ENCODE results near the gene NUMB.

- TF ChIP-seq CEBPB (IDR thresholded peaks at IDR 0.05; ENCODE audit: low read depth, low read length) (no peak), BHLHE40 (IDR thresholded peaks at IDR 0.05; ENCODE audit: low read depth, low read length) (no peak), POLR2A (IDR thresholded peaks at IDR 0.05; ENCODE audit: low read depth, low read length) (no peak), SMC3 (IDR thresholded peaks at IDR 0.05; ENCODE audit: low read depth, low read length) (no peak), MAFK (IDR thresholded peaks at IDR 0.05; ENCODE audit: low read depth, low read length) (no peak), MXI1 (IDR thresholded peaks at IDR 0.05; ENCODE audit: borderline replicate concordance, low read depth, low read length) (no peak), MAZ (IDR thresholded peaks at IDR 0.05; ENCODE audit: borderline replicate concordance, low read depth, low read length) (no peak), RCOR1 (IDR thresholded peaks at IDR 0.05; ENCODE audit: insufficient replicate concordance, low read length) (no peak), RFX5 (IDR thresholded peaks at IDR 0.05; ENCODE audit: low read depth, low read length) (no peak)
- TF ChIP-seq, protein P1, sequence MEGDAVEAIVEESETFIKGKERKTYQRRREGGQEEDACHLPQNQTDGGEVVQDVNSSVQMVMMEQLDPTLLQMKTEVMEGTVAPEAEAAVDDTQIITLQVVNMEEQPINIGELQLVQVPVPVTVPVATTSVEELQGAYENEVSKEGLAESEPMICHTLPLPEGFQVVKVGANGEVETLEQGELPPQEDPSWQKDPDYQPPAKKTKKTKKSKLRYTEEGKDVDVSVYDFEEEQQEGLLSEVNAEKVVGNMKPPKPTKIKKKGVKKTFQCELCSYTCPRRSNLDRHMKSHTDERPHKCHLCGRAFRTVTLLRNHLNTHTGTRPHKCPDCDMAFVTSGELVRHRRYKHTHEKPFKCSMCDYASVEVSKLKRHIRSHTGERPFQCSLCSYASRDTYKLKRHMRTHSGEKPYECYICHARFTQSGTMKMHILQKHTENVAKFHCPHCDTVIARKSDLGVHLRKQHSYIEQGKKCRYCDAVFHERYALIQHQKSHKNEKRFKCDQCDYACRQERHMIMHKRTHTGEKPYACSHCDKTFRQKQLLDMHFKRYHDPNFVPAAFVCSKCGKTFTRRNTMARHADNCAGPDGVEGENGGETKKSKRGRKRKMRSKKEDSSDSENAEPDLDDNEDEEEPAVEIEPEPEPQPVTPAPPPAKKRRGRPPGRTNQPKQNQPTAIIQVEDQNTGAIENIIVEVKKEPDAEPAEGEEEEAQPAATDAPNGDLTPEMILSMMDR (conservative IDR thresholded peaks at IDR 0.05; ENCODE audit: low read depth, low read length) = no peak
- TF ChIP-seq, protein P2, sequence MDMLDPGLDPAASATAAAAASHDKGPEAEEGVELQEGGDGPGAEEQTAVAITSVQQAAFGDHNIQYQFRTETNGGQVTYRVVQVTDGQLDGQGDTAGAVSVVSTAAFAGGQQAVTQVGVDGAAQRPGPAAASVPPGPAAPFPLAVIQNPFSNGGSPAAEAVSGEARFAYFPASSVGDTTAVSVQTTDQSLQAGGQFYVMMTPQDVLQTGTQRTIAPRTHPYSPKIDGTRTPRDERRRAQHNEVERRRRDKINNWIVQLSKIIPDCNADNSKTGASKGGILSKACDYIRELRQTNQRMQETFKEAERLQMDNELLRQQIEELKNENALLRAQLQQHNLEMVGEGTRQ (IDR thresholded peaks at IDR 0.05; ENCODE audit: low read depth, low read length) = no peak
Observed at GRCh38 chr14:73325063-73325462, 133.3 kb downstream of the NUMB start.

All from IMR-90 (cell line).